HG03558 (cell line): ENCODE results near the gene SLC22A3.
"Not testable (repeated sequence)": the region's sequence is repeated elsewhere in the genome, so short reads cannot be mapped to it uniquely, and the experiment has no call there.

Source experiments
- ATAC-seq: cut with Tn5 transposase; IDR thresholded peaks from one replicate; pipeline ENCODE4 v1.9.1; 2021; ENCODE audit warnings: moderate number of reproducible peaks; ENCODE audit not compliant: unreplicated experiment; ENCODE audit errors: extremely low read depth

Gene SLC22A3, protein sequence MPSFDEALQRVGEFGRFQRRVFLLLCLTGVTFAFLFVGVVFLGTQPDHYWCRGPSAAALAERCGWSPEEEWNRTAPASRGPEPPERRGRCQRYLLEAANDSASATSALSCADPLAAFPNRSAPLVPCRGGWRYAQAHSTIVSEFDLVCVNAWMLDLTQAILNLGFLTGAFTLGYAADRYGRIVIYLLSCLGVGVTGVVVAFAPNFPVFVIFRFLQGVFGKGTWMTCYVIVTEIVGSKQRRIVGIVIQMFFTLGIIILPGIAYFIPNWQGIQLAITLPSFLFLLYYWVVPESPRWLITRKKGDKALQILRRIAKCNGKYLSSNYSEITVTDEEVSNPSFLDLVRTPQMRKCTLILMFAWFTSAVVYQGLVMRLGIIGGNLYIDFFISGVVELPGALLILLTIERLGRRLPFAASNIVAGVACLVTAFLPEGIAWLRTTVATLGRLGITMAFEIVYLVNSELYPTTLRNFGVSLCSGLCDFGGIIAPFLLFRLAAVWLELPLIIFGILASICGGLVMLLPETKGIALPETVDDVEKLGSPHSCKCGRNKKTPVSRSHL

GRCh38 chr6:160348223-160349019 is at the start of gene SLC22A3:
TSS of gene SLC22A3 (plus strand) at chr6:160348378. CDS start at chr6:160348420, 42 bp downstream.
- no peak for ATAC-seq

GRCh38 chr6:160299559-160299958 is 48.6 kb upstream of the SLC22A3 start:
- ATAC-seq: no peak

DNA sequence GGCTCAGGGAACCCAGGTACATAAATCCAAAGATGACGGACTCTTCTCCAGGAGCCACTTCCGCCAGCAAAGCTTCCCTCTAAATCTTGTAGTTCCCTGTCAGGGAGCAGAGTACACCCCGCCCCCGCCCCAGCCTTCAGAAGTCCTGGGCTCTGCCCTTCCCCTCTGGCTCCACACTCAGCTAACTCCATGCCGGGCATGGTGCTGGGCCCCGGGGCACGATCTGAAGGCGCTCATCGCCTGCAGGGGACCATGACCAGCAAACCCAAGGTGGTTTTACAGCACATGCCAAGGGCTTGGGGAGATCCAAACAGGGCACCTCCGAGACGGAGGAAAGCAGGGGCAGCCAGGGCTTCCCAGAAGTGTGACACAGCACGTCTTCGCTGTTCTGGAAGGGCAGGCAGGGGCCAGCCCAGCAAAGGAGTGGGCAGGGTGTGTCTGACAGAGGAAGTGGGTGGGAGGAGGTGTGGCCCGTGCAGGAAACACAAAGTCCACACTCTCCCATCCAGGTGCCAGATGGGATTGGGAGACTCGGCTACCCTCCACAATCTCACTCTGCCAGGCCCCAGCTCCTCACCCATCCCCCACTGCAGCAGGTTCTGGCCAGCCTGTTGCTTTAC is 48.0 kb upstream of the SLC22A3 start:
- no peak for ATAC-seq

- no peak for ATAC-seq
These were observed 46.8 kb upstream of the SLC22A3 start for GRCh38 chr6:160301339-160301738.

DNA sequence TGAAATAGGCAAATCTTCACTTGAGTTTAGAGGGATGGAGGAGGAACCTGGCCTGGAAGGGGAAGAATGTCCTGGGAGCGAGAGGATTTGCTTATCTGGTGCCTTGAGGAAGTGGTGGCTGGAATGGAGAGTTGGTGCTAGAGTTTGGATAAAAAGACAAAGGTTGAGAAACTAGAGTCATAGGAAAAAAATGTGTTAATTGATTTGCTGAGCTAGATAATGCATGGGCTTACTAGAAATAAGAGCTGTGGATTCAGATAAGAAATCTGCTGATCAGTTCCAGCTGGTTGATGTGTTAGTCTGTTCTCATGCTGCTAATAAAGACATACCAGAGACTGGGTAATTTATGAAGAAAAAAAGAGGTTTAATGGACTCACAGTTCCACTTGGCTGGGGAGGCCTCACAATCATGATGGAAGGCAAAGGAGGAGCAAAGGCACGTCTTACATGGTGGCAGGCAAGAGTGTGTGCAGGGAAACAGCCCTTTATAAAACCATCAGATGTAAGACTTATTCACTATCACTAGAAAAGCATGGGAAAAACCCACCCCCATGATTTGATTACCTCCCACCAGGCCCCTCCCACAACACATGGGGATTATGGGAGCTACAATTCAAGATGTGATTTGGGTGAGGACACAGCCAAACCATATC is 45.6 kb upstream of the SLC22A3 start:
- ATAC-seq: not testable (repeated sequence)

DNA sequence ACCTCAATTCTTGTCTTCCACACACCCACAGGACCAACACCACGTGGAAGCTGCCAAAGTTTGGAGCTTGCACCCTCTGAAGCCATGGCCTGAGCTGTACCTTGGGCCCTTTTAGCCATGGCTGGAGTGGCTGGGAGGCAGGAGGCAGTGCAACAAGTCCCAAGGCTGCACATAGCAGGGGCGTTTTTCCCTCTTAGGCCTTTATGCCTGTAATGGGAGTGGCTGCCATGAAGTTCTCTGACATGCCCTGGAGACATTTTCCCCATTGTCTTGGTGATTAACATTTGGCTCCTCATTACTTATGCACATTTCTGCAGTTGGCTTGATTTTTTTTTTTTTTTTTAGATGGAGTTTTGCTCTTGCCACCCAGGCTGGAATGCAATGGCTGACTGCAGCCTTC is 44.4 kb upstream of the SLC22A3 start:
- no peak for ATAC-seq

DNA sequence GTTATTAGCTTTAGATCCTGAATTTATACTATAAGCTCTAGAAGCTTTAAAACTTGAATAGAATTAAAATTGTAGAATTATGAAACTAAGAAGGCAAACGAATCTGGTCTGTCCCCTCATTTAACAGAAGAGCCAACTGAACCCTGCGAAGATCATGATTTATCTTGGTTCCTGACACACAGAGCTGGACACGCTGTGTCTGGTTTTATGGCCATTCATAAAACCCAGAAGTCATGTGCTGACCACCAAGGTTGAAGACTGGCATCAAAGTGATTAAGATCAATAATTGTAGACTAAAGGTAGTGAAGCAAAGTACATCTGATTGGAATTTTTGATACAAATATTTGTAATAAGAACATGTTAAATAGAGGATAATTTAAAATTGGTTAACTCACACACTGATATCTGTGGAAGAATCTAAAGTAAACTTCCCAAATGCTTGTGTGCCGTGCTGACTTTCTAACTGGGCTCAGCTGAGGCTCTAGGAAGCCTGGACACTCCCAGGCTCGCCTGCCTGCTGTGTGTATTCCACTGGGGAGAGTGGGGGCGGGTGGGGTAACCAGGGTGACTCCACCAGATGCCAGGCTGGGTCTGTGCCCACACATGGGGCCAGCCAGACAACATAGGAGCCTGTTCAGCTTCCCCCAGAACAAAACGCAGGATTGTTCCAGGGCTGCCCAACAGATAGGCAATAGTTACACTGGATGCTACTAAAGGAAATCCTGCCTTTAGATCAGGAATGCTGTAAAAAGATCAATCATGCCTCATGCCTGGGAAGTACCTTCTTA is 42.1 kb upstream of the SLC22A3 start:
- no peak for ATAC-seq

DNA sequence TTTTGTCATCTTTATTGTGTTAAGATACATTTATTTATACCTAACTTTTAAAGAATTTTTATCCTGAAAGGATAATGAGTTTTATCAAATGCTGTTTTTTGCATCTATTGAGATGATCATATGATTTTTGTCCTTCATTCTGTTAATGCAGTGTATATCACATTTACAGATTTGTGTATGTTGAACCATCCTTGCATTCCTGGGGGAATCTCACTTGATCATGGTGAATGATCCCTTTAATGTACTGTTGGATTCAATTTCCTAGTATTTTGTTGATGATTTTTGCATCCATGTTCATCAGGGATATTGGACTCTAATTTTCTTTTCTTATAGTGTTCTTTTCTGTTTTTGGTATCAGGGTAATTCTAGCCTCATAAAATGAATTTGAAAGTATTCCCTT is 38.5 kb upstream of the SLC22A3 start:
- ATAC-seq: no peak

DNA sequence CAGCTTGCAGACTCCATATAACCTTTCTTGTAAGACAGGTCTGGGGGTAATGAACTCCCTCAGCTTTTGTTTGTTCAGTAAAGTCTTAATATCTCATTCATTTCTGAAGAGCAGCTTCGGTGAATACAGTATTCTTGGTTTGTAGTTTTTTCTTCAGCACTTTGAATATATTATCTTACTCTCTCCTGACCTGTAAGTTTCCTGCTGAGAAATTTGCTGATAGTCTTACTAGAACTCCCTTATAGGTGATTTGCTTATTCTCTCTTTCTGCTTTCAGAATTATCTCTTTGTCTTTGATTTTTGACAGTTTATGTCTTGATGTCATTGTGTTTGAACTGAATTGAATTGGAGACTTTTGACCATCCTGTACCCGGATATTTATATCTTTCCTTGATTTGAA is 35.3 kb upstream of the SLC22A3 start:
- ATAC-seq: no peak

- ATAC-seq: no peak
These were observed 32.9 kb upstream of the SLC22A3 start for GRCh38 chr6:160315310-160315709.

DNA sequence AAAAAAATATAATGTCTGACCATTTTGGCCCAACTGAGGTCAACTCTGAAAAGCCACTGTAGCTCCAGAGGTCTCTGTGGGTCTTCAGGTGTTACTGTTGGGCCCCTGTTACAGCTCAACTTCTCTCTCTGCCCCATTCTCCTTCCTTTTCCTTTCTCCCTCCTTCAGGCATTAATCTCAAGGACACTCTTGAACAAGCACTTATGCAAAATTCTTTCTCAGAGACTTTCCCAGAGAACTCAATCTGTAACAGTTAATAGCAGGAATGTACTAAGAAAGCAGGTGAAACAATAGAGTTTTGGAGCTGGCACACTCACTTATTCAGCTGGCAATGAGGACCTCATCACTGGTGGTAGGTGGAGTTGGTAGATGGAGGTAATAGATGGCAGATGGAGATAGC is 31.9 kb upstream of the SLC22A3 start:
- no peak for ATAC-seq

- ATAC-seq: no peak
These were observed 28.9 kb upstream of the SLC22A3 start for GRCh38 chr6:160319246-160319645.

GRCh38 chr6:160321729-160322505 is 26.3 kb upstream of the SLC22A3 start:
- no peak for ATAC-seq

GRCh38 chr6:160327981-160328380 is 20.2 kb upstream of the SLC22A3 start:
- no peak for ATAC-seq

DNA sequence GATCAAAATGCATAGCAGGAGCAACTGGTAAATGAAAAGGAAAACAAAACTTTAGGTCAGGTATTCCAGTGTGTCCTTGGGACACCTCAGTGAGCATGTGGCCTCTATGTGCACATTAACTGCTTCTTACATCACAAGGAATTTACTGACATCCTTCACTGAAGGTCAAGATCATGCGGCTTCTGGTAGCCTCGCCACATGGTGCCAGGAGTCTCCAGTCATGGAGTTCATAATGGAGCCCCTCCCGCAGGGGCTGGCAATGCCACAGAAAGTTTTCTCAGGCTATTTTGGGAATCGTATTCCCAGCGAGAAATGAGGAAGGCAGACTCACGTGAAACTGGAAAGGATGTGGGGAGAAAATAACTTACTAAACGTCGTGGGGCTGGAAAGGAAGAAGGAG is 19.7 kb upstream of the SLC22A3 start:
- ATAC-seq: no peak

DNA sequence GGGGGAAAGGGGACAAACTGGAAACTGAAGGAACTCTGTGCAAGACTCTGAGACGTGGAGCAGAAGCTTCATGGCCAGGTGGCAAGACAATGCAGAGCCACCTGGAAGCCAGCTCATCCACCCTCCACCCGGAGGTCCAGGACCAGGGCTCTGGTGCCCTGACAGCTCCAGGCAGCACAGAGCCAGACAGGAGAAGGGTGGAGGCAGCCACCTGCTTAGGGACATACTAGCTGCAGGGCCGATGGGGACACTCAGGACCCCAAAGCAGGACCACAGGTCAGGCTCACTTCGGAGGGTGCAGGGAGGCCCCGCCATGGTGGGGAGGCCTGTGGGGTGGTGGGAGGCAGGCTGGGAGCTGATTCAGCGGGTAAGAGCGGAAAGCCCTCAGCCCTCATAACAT is 19.0 kb upstream of the SLC22A3 start:
- ATAC-seq: no peak

DNA sequence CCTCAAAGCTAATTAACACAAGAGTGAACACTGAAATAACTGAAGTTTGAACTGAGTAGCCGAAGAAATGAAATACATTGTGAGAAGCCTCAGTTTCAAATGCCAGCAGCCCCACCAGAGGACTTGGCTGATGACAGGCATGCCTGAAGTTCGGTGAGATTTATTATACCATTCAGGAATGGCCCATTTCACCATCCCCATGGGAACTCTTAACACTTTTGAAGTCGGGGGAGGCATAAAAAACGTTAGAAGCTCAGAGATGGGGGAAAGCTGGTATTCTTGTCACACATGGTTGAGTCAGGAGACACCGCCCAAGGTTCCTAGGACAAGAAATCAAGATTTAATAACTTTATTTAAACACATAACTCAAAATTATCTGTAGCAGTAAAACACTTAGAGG is 17.6 kb upstream of the SLC22A3 start:
- no peak for ATAC-seq

- ATAC-seq: no peak
These were observed 17.0 kb upstream of the SLC22A3 start for GRCh38 chr6:160331204-160331603.

GRCh38 chr6:160331753-160332152 is 16.4 kb upstream of the SLC22A3 start:
- ATAC-seq: no peak
